ENCODE results near the gene TTLL6.

DNA sequence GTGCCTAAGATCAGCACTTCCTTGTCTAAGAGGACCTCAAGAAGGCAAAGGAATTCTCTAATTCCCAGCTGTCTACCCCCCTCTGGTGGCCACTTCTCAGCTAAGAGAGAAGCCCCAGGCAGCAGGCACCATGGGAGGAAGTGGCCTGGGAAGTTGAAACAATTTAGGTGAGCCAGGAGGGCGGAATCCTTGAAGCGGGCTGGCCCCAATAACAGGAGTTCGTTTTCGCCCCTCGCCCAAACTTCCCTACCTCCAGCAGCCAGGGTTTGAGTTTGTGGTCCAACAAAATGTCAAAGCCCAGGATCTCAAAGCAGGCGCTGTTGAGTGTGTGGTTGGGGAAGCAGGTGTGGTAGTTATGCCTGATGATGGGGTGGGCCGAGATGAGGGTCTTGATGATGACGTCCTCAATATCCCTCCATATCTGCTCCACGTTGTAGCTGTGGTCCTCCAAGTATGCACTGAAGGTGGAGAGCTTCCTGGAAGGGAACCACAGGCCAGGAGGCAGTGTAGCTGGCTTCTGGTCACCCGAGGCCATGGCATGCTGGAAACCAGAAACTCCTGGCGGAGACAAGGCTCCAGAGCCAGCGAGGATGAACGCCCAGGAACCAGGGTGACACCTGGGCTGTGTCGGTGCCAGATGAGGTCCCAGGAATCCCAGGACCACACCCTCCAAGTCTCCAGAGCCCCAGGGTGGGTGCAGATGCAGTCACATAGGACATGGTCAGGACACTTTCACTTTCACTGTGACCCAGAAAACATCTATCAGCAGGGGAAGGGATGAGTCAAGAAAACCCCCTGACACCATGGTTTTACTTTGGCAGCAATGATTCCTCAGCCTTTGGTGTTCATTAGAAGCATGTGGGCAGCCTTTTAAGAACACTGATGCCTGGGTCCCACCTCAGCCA, 25.6 kb downstream of the TTLL6 start:
- no peak for TF ChIP-seq CEBPB (IDR thresholded peaks at IDR 0.05; ENCODE audit: low read depth, low read length)
- TF ChIP-seq, protein P1, sequence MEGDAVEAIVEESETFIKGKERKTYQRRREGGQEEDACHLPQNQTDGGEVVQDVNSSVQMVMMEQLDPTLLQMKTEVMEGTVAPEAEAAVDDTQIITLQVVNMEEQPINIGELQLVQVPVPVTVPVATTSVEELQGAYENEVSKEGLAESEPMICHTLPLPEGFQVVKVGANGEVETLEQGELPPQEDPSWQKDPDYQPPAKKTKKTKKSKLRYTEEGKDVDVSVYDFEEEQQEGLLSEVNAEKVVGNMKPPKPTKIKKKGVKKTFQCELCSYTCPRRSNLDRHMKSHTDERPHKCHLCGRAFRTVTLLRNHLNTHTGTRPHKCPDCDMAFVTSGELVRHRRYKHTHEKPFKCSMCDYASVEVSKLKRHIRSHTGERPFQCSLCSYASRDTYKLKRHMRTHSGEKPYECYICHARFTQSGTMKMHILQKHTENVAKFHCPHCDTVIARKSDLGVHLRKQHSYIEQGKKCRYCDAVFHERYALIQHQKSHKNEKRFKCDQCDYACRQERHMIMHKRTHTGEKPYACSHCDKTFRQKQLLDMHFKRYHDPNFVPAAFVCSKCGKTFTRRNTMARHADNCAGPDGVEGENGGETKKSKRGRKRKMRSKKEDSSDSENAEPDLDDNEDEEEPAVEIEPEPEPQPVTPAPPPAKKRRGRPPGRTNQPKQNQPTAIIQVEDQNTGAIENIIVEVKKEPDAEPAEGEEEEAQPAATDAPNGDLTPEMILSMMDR (conservative IDR thresholded peaks at IDR 0.05; ENCODE audit: low read depth, low read length): peak; percentile 91
- no peak for TF ChIP-seq RFX5 (IDR thresholded peaks at IDR 0.05; ENCODE audit: low read depth, low read length)
- peak; percentile 80 for TF ChIP-seq RAD21 (IDR thresholded peaks at IDR 0.05; ENCODE audit: low read length)
